Gastroesophageal sphincter (tissue), 4 donors: ENCODE data around the gene PARD3. TPM values are rescaled to one million over a fixed set of nuclear protein-coding genes. Genes with fewer than 3 reads are reported as not detected.

Experiments used
- ATAC-seq: fragments of 150-250 bp; one replicate; pipeline ENCODE4 v1.9.1; 2016; ENCODE audit warnings: mild to moderate bottlenecking, moderate library complexity
- H3K27ac ChIP-seq, 4 donors: fragments of 200-600 bp; sonication (generic) in 3 of 4; 1 replicate in 3 of 4; 2 replicates in 1 of 4; pipeline ENCODE4 v1.5.1; 2016 to 2019
- H3K27me3 ChIP-seq: fragments of 200-600 bp; sonication (generic); one replicate; pipeline ENCODE4 v1.5.1; 2019
- H3K36me3 ChIP-seq, 2 donors: fragments of 200-600 bp; sonication (generic); one replicate each; pipeline ENCODE4 v1.5.1; 2019; ENCODE audit warnings: control low read depth in 1 of 2
- H3K4me1 ChIP-seq, 3 donors: fragments of 200-600 bp; sonication (generic); 1 replicate in 2 of 3; 2 replicates in 1 of 3; pipeline ENCODE4 v1.5.1; 2016 to 2019; ENCODE audit warnings: control low read depth in 2 of 3
- H3K4me3 ChIP-seq, 2 donors: fragments of 200-600 bp; sonication (generic); one replicate each; pipeline ENCODE4 v1.5.1; 2019; ENCODE audit warnings: mild to moderate bottlenecking in 1 of 2, moderate library complexity in 1 of 2
- H3K9me3 ChIP-seq, 3 donors: fragments of 200-600 bp; sonication (generic); one replicate each; pipeline ENCODE4 v1.5.1; 2017 to 2019; ENCODE audit warnings: control low read depth in 2 of 3
- CTCF ChIP-seq, 4 experiments: fragments of 200-600 bp in 2 of 4; fragments of 450-650 bp in 2 of 4; sonication (generic) in 1 of 4; IDR thresholded peaks; one replicate each; pipeline ENCODE4 v1.5.1; 2017 to 2019; ENCODE audit warnings: antibody characterized with exemption in 4 of 4, mild to moderate bottlenecking in 2 of 4, moderate library complexity in 2 of 4
- EP300 ChIP-seq: sonication (generic); formaldehyde crosslinking; IDR thresholded peaks from one replicate; pipeline ENCODE4 v1.6.1; 2017; ENCODE audit warnings: antibody characterized with exemption, mild to moderate bottlenecking
- POLR2A ChIP-seq, 2 donors: fragments of 450-650 bp; IDR thresholded peaks; one replicate each; pipeline ENCODE4 v1.6.1; 2017; ENCODE audit warnings: antibody characterized with exemption in 2 of 2, mild to moderate bottlenecking in 2 of 2, moderate library complexity in 1 of 2
- POLR2AphosphoS5 ChIP-seq: sonication (generic); formaldehyde crosslinking; IDR thresholded peaks from one replicate; pipeline ENCODE4 v1.6.1; 2017; ENCODE audit warnings: antibody characterized with exemption
- WGBS, 2 donors: methylation state at CpG; one replicate each; pipeline ENCODE4 v1.1.5; 2018; ENCODE audit warnings: low coverage in 1 of 2; 5-methylcytosine and 5-hydroxymethylcytosine counted together
- total RNA-seq, 4 donors: library from RNA; depleted of rRNA; stranded (reverse); fragments of >200 nt; gene quantifications; one replicate each; pipeline ENCODE4 v1.1.0, GENCODE V29; 2016

PARD3 gene
- total RNA-seq, 4 donors from 2014 or later: 101 to 127 (median 115) TPM

- H3K27me3 ChIP-seq: no peaks in the 10 kb centered on the region
- H3K4me3 ChIP-seq: no peak overlapping the region
- no peaks in the 10 kb centered on the region for H3K9me3 ChIP-seq
- no peaks in the 10 kb centered on the region for H3K36me3 ChIP-seq
- no peak overlapping the region for H3K27ac ChIP-seq
- peaks cover 0 to 16% (median 0%) of the 10 kb centered on the region in 3 donors for H3K4me1 ChIP-seq
- no peak for TF ChIP-seq EP300
- no peak for TF ChIP-seq POLR2A (IDR thresholded peaks at IDR 0.05)
- TF ChIP-seq CTCF (IDR thresholded peaks at IDR 0.05): no peak
- no peak for TF ChIP-seq POLR2AphosphoS5
- 80 to 89% methylated on average over 1 to 3 of the region's 3 CpGs for WGBS, 2 donors
- ATAC-seq: no peak
Measured at GRCh38 chr10:34169677-34170076, 645.4 kb downstream of the PARD3 start.

GRCh38 chr10:34169131-34169530 lies 646.0 kb downstream of the PARD3 start:
- Histone ChIP-seq H3K4me3 (no peak overlapping the region), H3K27me3 (no peaks in the 10 kb centered on the region), H3K9me3 (no peaks in the 10 kb centered on the region), H3K4me1 (peaks cover 0 to 16% (median 0%) of the 10 kb centered on the region in 3 donors), H3K36me3 (no peaks in the 10 kb centered on the region), H3K27ac (no peak overlapping the region)
- TF ChIP-seq EP300 (no peak), CTCF (IDR thresholded peaks at IDR 0.05) (no peak), POLR2A (IDR thresholded peaks at IDR 0.05) (no peak), POLR2AphosphoS5 (no peak)
- no peak for ATAC-seq
- 52 to 90% methylated on average over 2 of the region's 3 CpGs for WGBS, 2 donors

- Histone ChIP-seq H3K9me3 (no peaks in the 10 kb centered on the region), H3K4me1 (peaks cover 0 to 16% (median 0%) of the 10 kb centered on the region in 3 donors), H3K36me3 (no peaks in the 10 kb centered on the region), H3K4me3 (no peak overlapping the region), H3K27me3 (no peaks in the 10 kb centered on the region), H3K27ac (no peak overlapping the region)
- 78% methylated on average over 4 of the region's 4 CpGs; no CpG with 5 or more reads in 1 of the 2 donors for WGBS, 2 donors
- TF ChIP-seq POLR2AphosphoS5: no peak
- no peak for TF ChIP-seq POLR2A (IDR thresholded peaks at IDR 0.05)
- no peak for TF ChIP-seq CTCF (IDR thresholded peaks at IDR 0.05)
- no peak for ATAC-seq
Measured at GRCh38 chr10:34168439-34168838, 646.7 kb downstream of the PARD3 start.

GRCh38 chr10:34166823-34167222 lies 648.3 kb downstream of the PARD3 start:
- H3K9me3 ChIP-seq: no peaks in the 10 kb centered on the region
- H3K27ac ChIP-seq: no peak overlapping the region
- peaks cover 0 to 16% (median 0%) of the 10 kb centered on the region in 3 donors for H3K4me1 ChIP-seq
- no peak for TF ChIP-seq POLR2A (IDR thresholded peaks at IDR 0.05)
- no peak for TF ChIP-seq POLR2AphosphoS5
- no peak for TF ChIP-seq CTCF (IDR thresholded peaks at IDR 0.05)
- no peaks in the 10 kb centered on the region for H3K36me3 ChIP-seq
- no peak overlapping the region for H3K4me3 ChIP-seq
- 89 to 100% methylated on average over 4 of the region's 6 CpGs for WGBS, 2 donors
- H3K27me3 ChIP-seq: no peaks in the 10 kb centered on the region
- ATAC-seq: no peak

- TF ChIP-seq CTCF (IDR thresholded peaks at IDR 0.05) (no peak), POLR2A (IDR thresholded peaks at IDR 0.05) (no peak), EP300 (no peak), POLR2AphosphoS5 (no peak)
- H3K4me3 ChIP-seq: no peak overlapping the region
- H3K9me3 ChIP-seq: no peaks in the 10 kb centered on the region
- H3K4me1 ChIP-seq: peaks cover 0 to 16% (median 0%) of the 10 kb centered on the region in 3 donors
- H3K27me3 ChIP-seq: no peaks in the 10 kb centered on the region
- H3K27ac ChIP-seq: no peak overlapping the region
- ATAC-seq: no peak
- H3K36me3 ChIP-seq: no peaks in the 10 kb centered on the region
- WGBS, 2 donors: 80 to 95% methylated on average over 3 to 5 of the region's 5 CpGs
Measured at GRCh38 chr10:34166354-34166753, 648.7 kb downstream of the PARD3 start.
